OCI-LY3 (cell line): ENCODE measurements around the gene SDHD.

Experiments
- H2AFZ ChIP-seq: fragments of 200-600, 300-600 bp; shearing (Covaris generic); 2 replicates; pipeline ENCODE4 v1.6.0; 2014; ENCODE audit warnings: antibody characterized with exemption, low read depth, low read length
- H3K27ac ChIP-seq: fragments of 200-600, 300-600 bp; sonication (generic); 2 replicates; pipeline ENCODE4 v1.5.1; 2014; ENCODE audit warnings: mild to moderate bottlenecking, low read length, moderate library complexity, mixed read lengths
- H3K27me3 ChIP-seq: fragments of 200-600, 300-600 bp; sonication (generic); 2 replicates; pipeline ENCODE4 v1.6.1; 2014; ENCODE audit warnings: low read depth, low read length, mixed read lengths
- H3K36me3 ChIP-seq: fragments of 200-600, 300-600 bp; sonication (generic); replicated peaks from 2 replicates; pipeline ENCODE3; 2014; ENCODE audit warnings: low read depth, low read length, mixed read lengths
- H3K4me1 ChIP-seq: fragments of 300-600, 200-600 bp; sonication (generic); 2 replicates; pipeline ENCODE4 v1.6.1; 2014; ENCODE audit warnings: low read length, mixed read lengths
- H3K4me2 ChIP-seq: fragments of 200-600, 300-600 bp; sonication (generic); 2 replicates; pipeline ENCODE4 v1.6.1; 2014; ENCODE audit warnings: low read length, mixed read lengths
- H3K4me3 ChIP-seq: fragments of 300-600, 200-600 bp; sonication (generic); 2 replicates; pipeline ENCODE4 v1.5.1; 2014; ENCODE audit warnings: antibody characterized with exemption, mild to moderate bottlenecking, low read length, moderate library complexity
- H3K79me2 ChIP-seq: fragments of 300-600, 200-600 bp; shearing (Covaris generic); 2 replicates; pipeline ENCODE4 v1.6.1; 2014; ENCODE audit warnings: mild to moderate bottlenecking, low read length, mixed read lengths
- H3K9ac ChIP-seq: fragments of 300-600, 200-600 bp; shearing (Covaris generic); 2 replicates; pipeline ENCODE4 v1.6.0; 2014; ENCODE audit warnings: mild to moderate bottlenecking, low read length, moderate library complexity
- H3K9me3 ChIP-seq: fragments of 200-600, 300-600 bp; shearing (Covaris generic); 2 replicates; pipeline ENCODE4 v1.6.1; 2014; ENCODE audit warnings: low read length, mixed read lengths; ENCODE audit not compliant: insufficient read depth
- H4K20me1 ChIP-seq: fragments of 200-600, 300-600 bp; sonication (generic); 2 replicates; pipeline ENCODE4 v1.6.1; 2016; ENCODE audit warnings: low read length, mixed read lengths; ENCODE audit not compliant: insufficient read depth
- EZH2phosphoT487 ChIP-seq: fragments of 200-600 bp; shearing (Covaris generic); IDR thresholded peaks from 2 replicates; pipeline ENCODE4 v1.6.1; 2018; ENCODE audit warnings: antibody characterized with exemption, mixed run types, low read depth
- TF ChIP-seq, protein P1 (sequence below): fragments of 200-600, 300-600 bp; sonication (generic); IDR thresholded peaks from 2 replicates; pipeline ENCODE4 v1.5.1; 2014; ENCODE audit warnings: antibody characterized with exemption, low read length, low read depth

The SDHD gene

DNA sequence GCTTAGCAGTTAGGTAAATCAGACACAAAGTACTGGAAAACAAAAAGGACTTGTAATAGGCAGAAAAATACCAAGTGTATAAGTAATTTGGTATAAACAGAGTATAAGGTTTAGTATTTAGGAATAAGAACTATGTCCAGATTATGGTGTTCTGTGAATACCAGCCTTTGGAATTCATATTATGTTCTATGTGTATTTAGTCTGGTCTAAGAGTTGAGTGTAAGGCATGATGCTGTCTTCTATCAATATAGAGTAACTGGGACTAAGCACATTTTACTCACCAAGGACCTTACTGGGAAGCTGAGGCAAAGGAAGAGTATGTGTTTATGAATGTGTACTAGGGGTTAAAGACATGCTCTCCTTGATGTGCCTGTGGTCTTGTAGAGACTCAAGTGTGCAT lies 9.5 kb downstream of the SDHD start:
- no peaks in the 10 kb centered on the region for H3K27me3 ChIP-seq
- H3K27ac ChIP-seq = no peak overlapping the region
- no peak overlapping the region for H2AFZ ChIP-seq
- TF ChIP-seq, protein P1, sequence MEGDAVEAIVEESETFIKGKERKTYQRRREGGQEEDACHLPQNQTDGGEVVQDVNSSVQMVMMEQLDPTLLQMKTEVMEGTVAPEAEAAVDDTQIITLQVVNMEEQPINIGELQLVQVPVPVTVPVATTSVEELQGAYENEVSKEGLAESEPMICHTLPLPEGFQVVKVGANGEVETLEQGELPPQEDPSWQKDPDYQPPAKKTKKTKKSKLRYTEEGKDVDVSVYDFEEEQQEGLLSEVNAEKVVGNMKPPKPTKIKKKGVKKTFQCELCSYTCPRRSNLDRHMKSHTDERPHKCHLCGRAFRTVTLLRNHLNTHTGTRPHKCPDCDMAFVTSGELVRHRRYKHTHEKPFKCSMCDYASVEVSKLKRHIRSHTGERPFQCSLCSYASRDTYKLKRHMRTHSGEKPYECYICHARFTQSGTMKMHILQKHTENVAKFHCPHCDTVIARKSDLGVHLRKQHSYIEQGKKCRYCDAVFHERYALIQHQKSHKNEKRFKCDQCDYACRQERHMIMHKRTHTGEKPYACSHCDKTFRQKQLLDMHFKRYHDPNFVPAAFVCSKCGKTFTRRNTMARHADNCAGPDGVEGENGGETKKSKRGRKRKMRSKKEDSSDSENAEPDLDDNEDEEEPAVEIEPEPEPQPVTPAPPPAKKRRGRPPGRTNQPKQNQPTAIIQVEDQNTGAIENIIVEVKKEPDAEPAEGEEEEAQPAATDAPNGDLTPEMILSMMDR = no peak
- no peak for TF ChIP-seq EZH2phosphoT487
- H3K4me2 ChIP-seq = no peak overlapping the region
- H3K4me3 ChIP-seq = no peak overlapping the region
- H4K20me1 ChIP-seq = no peaks in the 10 kb centered on the region
- no peaks in the 10 kb centered on the region for H3K4me1 ChIP-seq
- H3K79me2 ChIP-seq = no peaks in the 10 kb centered on the region
- no peaks in the 10 kb centered on the region for H3K9me3 ChIP-seq
- peaks cover 17% of the 10 kb centered on the region for H3K36me3 ChIP-seq
- H3K9ac ChIP-seq = no peak overlapping the region

DNA sequence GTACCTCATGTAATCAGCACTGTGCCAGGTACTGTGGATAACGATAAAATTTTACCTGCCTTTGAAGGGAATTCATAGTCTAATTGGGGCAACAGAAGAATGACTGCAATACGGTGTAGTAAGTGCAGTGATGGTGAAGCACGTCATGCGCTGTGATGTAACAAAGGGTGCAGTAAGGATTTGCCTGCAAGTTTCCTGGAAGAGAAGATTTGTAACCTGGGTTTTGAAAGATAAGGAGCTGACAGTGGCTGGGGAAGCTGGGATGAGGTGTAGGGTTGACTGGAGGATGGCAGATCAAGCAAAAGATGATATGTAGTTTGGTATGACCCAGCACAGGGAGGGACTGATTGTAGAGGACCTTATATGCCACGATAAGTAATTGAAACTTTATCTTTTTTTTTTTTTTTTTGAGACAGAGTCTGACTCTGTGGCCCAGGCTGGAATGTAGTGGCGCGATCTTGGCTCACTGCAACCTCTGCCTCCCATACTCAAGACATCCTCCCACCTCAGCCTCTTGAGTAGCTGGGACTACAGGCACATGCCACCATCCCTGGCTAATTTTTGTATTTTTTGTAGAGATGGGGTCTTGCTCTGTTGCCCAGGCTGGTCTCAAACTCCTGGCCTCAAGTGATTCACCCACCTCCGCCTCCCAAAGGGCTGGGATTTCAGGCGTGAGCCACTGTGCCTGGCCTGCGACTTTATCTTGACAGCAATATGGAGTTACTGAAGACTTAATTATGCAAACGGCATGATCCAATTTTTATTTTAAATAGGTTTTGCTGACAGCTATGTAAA lies 11.3 kb downstream of the SDHD start:
- Histone ChIP-seq H3K9ac (no peak overlapping the region), H3K4me3 (no peak overlapping the region), H3K36me3 (peaks cover 5% of the 10 kb centered on the region), H3K4me1 (no peaks in the 10 kb centered on the region), H3K9me3 (no peaks in the 10 kb centered on the region), H3K27me3 (no peaks in the 10 kb centered on the region), H3K27ac (no peak overlapping the region), H3K4me2 (no peak overlapping the region), H3K79me2 (no peaks in the 10 kb centered on the region), H4K20me1 (no peaks in the 10 kb centered on the region), H2AFZ (no peak overlapping the region)
- TF ChIP-seq EZH2phosphoT487 = no peak
- TF ChIP-seq, protein P1 = no peak

DNA sequence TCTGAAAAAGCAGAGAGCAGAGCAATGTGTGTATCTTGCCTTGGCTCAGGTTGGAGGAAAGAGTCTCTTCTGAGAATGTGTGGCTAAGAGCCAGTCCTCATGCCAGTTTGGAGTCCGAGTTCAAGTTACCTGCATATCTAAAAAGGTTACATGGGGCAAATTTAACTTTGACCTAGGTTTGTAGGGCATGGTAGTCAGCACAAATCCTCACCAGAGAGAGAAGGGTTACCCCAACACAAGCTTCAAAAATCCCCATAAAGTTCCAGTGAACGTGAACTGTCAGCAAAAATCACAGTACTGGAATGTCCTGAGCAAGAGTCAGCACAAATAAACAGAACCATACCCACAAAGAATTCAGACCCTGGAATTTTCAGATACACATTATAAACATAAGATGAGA lies 13.8 kb downstream of the SDHD start:
- no peaks in the 10 kb centered on the region for H3K9me3 ChIP-seq
- H3K27ac ChIP-seq = no peak overlapping the region
- no peak overlapping the region for H3K4me3 ChIP-seq
- H2AFZ ChIP-seq = no peak overlapping the region
- no peak overlapping the region for H3K9ac ChIP-seq
- no peaks in the 10 kb centered on the region for H3K79me2 ChIP-seq
- no peak overlapping the region for H3K4me2 ChIP-seq
- H3K4me1 ChIP-seq = peaks cover 5% of the 10 kb centered on the region; the same call in 1 of the 2 replicates
- peaks cover 5% of the 10 kb centered on the region for H3K36me3 ChIP-seq
- TF ChIP-seq, protein P1 = no peak
- TF ChIP-seq EZH2phosphoT487 = no peak
- H3K27me3 ChIP-seq = no peaks in the 10 kb centered on the region
- H4K20me1 ChIP-seq = no peaks in the 10 kb centered on the region

DNA sequence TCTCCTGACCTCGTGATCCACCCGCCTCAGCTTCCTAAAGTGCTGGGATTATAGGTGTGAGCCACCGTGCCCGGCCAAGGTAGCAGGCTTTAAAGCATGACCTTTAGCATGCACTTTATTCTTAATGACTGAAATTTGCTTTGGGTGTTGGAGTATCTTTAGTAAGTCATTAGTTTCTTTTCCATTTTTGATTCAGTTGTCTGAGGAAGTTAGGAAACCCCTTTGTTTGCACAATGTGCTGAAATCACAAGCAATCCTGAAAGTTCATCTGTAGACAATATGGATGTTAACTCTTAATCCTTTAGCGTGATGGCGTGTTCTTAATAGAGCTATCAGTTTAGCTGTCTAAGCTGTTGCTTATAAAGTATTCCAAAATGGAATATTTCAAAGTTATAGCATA lies 16.8 kb downstream of the SDHD start:
- Histone ChIP-seq H3K27ac (no peak overlapping the region), H3K4me3 (no peak overlapping the region), H3K4me1 (peaks cover 5% of the 10 kb centered on the region; the same call in 1 of the 2 replicates), H3K9ac (no peak overlapping the region), H3K4me2 (no peak overlapping the region), H2AFZ (no peak overlapping the region), H3K9me3 (no peaks in the 10 kb centered on the region), H3K27me3 (no peaks in the 10 kb centered on the region), H3K36me3 (no peaks in the 10 kb centered on the region), H4K20me1 (no peaks in the 10 kb centered on the region), H3K79me2 (no peaks in the 10 kb centered on the region)
- TF ChIP-seq EZH2phosphoT487 = no peak
- TF ChIP-seq, protein P1 = no peak
